Activated naive CD8-positive, alpha-beta T cell treated with anti-CD3 and anti-CD28 coated beads, Interleukin-2, amount 50 U/mL, for 24 hours (primary cell): ENCODE results near the gene OCA2.
"Not testable (repeated sequence)": the region's sequence is repeated elsewhere in the genome, so short reads cannot be mapped to it uniquely, and the experiment has no call there.

Experiments used
- ATAC-seq: fragments of 150-1000 bp; cut with Tn5 transposase; one replicate; pipeline ENCODE4 v1.10.0; 2021
- DNase-seq: peaks from one replicate; pipeline ENCODE4 v3.0.0; 2021
- H3K27ac Mint-ChIP-seq: one replicate; pipeline ENCODE4 v1.8.0; 2021; ENCODE audit warnings: mild to moderate bottlenecking, mixed read lengths
- H3K27me3 Mint-ChIP-seq: one replicate; pipeline ENCODE4 v1.8.0; 2021; ENCODE audit warnings: mixed read lengths
- H3K36me3 Mint-ChIP-seq: one replicate; pipeline ENCODE4 v1.8.0; 2021; ENCODE audit warnings: low read depth, mixed read lengths
- H3K4me1 Mint-ChIP-seq: one replicate; pipeline ENCODE4 v1.8.0; 2021; ENCODE audit warnings: mixed read lengths
- H3K4me3 Mint-ChIP-seq: one replicate; pipeline ENCODE4 v1.8.0; 2021; ENCODE audit warnings: mild to moderate bottlenecking, moderate library complexity, mixed read lengths
- H3K9me3 Mint-ChIP-seq: one replicate; pipeline ENCODE4 v1.8.0; 2021; ENCODE audit warnings: mixed read lengths

Gene OCA2

DNA sequence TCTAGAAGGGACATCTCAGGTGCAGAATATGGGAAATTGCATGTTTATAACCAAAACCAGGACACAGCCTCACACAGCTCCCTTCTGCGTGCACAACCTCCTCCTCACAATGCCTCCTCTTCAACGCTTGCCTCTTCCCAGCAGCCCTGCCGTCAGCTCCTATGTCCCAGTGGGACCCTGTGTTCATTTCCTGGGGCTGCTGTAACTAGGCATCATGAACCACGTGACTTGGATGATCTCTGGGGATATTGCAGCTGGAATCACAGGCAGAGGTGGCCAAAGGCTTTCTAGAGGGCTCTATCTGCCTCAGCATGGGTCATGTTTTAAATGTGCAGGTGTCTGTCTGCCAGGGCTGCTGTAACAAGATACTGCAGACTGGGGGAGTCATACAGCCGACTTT is 375.3 kb downstream of the OCA2 start:
- peaks cover 9% of the 10 kb centered on the region for H3K9me3 Mint-ChIP-seq
- ATAC-seq (no peak), DNase-seq (no peak)
- no peaks in the 10 kb centered on the region for H3K27me3 Mint-ChIP-seq
- no peaks in the 10 kb centered on the region for H3K36me3 Mint-ChIP-seq
- no peak overlapping the region for H3K4me3 Mint-ChIP-seq
- no peaks in the 10 kb centered on the region for H3K4me1 Mint-ChIP-seq
- no peak overlapping the region for H3K27ac Mint-ChIP-seq

GRCh38 chr15:27722102-27722501 is 377.0 kb downstream of the OCA2 start:
- DNase-seq (no peak), ATAC-seq (no peak)
- H3K4me1 Mint-ChIP-seq, result no peaks in the 10 kb centered on the region
- no peaks in the 10 kb centered on the region for H3K27me3 Mint-ChIP-seq
- no peak overlapping the region for H3K27ac Mint-ChIP-seq
- no peak overlapping the region for H3K4me3 Mint-ChIP-seq
- H3K9me3 Mint-ChIP-seq, result peaks cover 19% of the 10 kb centered on the region
- H3K36me3 Mint-ChIP-seq, result no peaks in the 10 kb centered on the region

DNA sequence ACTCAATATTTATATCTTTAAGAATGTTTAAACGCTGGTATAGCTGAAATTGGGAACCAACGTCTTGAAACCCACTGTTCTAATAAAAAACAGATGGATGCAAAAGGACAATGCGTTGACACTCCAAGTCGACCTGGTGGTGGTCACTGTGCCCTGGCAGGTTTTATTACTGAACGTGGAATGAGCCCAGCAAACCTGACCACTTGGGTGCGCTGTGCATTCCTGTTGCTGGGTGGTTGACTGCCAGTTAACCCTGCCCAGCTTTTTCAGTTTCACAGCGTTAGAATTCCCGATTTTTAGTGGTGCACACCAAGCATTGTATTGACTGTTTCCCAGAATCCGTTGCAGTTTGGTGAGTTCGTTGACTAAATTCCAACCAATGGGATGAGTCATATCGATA is 384.4 kb downstream of the OCA2 start:
- no peaks in the 10 kb centered on the region for H3K27me3 Mint-ChIP-seq
- H3K4me1 Mint-ChIP-seq, result no peaks in the 10 kb centered on the region
- H3K27ac Mint-ChIP-seq, result no peak overlapping the region
- ATAC-seq, result no peak
- H3K9me3 Mint-ChIP-seq, result peaks cover 29% of the 10 kb centered on the region
- H3K4me3 Mint-ChIP-seq, result no peak overlapping the region
- H3K36me3 Mint-ChIP-seq, result no peaks in the 10 kb centered on the region
- DNase-seq, result no peak

- not testable (repeated sequence) for ATAC-seq, H3K4me1 Mint-ChIP-seq, H3K4me3 Mint-ChIP-seq, H3K36me3 Mint-ChIP-seq, H3K27me3 Mint-ChIP-seq, H3K27ac Mint-ChIP-seq, DNase-seq
- H3K9me3 Mint-ChIP-seq, result peaks cover 32% of the 10 kb centered on the region
These were observed 385.3 kb downstream of the OCA2 start for GRCh38 chr15:27713850-27714249.

GRCh38 chr15:27707257-27707656 is 391.9 kb downstream of the OCA2 start:
- no peaks in the 10 kb centered on the region for H3K4me1 Mint-ChIP-seq
- no peaks in the 10 kb centered on the region for H3K27me3 Mint-ChIP-seq
- H3K36me3 Mint-ChIP-seq, result no peaks in the 10 kb centered on the region
- H3K27ac Mint-ChIP-seq, result no peak overlapping the region
- H3K4me3 Mint-ChIP-seq, result no peak overlapping the region
- no peak for DNase-seq
- no peak for ATAC-seq
- peaks cover 27% of the 10 kb centered on the region for H3K9me3 Mint-ChIP-seq

GRCh38 chr15:27706300-27706699 is 392.8 kb downstream of the OCA2 start:
- Mint-ChIP-seq H3K4me1 (no peaks in the 10 kb centered on the region), H3K27me3 (no peaks in the 10 kb centered on the region), H3K27ac (no peak overlapping the region), H3K4me3 (no peak overlapping the region), H3K9me3 (peaks cover 23% of the 10 kb centered on the region), H3K36me3 (no peaks in the 10 kb centered on the region)
- no peak for ATAC-seq
- DNase-seq, result no peak

- Mint-ChIP-seq H3K4me3 (no peak overlapping the region), H3K36me3 (no peaks in the 10 kb centered on the region), H3K4me1 (no peaks in the 10 kb centered on the region), H3K27me3 (no peaks in the 10 kb centered on the region), H3K9me3 (peaks cover 23% of the 10 kb centered on the region), H3K27ac (no peak overlapping the region)
- DNase-seq (no peak), ATAC-seq (no peak)
These were observed 394.1 kb downstream of the OCA2 start for GRCh38 chr15:27705056-27705455.
